Natural killer cell (primary cell): ENCODE results near the gene WNK2. TPM values are rescaled to one million over a fixed set of nuclear protein-coding genes. Genes with fewer than 3 reads are reported as not detected.
A peak's percentile ranks its signal among the peaks of the same experiment; 100 is the strongest.
"Not testable (repeated sequence)": the region's sequence is repeated elsewhere in the genome, so short reads cannot be mapped to it uniquely, and the experiment has no call there.

Source experiments
- ATAC-seq, 3 donors: fragments of 150-1000 bp in 2 of 3; fragments of 200-7000 bp in 1 of 3; cut with Tn5 transposase; 1 replicate in 1 of 3; 2 replicates in 2 of 3; pipeline ENCODE4 v1.10.0; 2021; ENCODE audit warnings: mild to moderate bottlenecking in 2 of 3, moderate library complexity in 2 of 3
- DNase-seq, 2 donors: peaks; one replicate each; pipeline versions ENCODE4 v3.0.0 to v3.0.0-alpha.2; 2013 to 2021; ENCODE audit warnings: mixed read lengths in 1 of 2
- H3K27ac ChIP-seq: one replicate; pipeline ENCODE4 v1.5.1; 2013; ENCODE audit warnings: mild to moderate bottlenecking, low read length
- H3K27me3 ChIP-seq: one replicate; pipeline ENCODE4 v1.6.1; 2013; ENCODE audit warnings: low read length; ENCODE audit not compliant: control insufficient read depth, insufficient read depth
- H3K36me3 ChIP-seq: one replicate; pipeline ENCODE4 v1.6.1; 2013; ENCODE audit warnings: low read length; ENCODE audit not compliant: control insufficient read depth, insufficient read depth
- H3K4me1 ChIP-seq: one replicate; pipeline ENCODE4 v1.6.1; 2013; ENCODE audit warnings: low read length; ENCODE audit not compliant: control insufficient read depth, insufficient read depth
- H3K4me3 ChIP-seq: one replicate; pipeline ENCODE4 v1.5.1; 2013; ENCODE audit warnings: low read length
- H3K9me3 ChIP-seq: one replicate; pipeline ENCODE4 v1.6.1; 2013; ENCODE audit warnings: low read length; ENCODE audit not compliant: control insufficient read depth, insufficient read depth
- H3K27ac Mint-ChIP-seq, 2 donors: one replicate each; pipeline ENCODE4 v1.8.0; 2022; ENCODE audit warnings: mild to moderate bottlenecking in 2 of 2, mixed read lengths in 2 of 2, moderate library complexity in 1 of 2
- H3K27me3 Mint-ChIP-seq, 2 donors: one replicate each; pipeline ENCODE4 v1.8.0; 2022; ENCODE audit warnings: low read depth in 2 of 2, mixed read lengths in 2 of 2
- H3K36me3 Mint-ChIP-seq: one replicate; pipeline ENCODE4 v1.8.0; 2022; ENCODE audit warnings: mixed read lengths
- H3K4me1 Mint-ChIP-seq, 2 donors: one replicate each; pipeline ENCODE4 v1.8.0; 2022; ENCODE audit warnings: mixed read lengths in 2 of 2
- H3K4me3 Mint-ChIP-seq: one replicate; pipeline ENCODE4 v1.8.0; 2022; ENCODE audit warnings: mild to moderate bottlenecking, moderate library complexity, mixed read lengths
- H3K9me3 Mint-ChIP-seq, 2 donors: one replicate each; pipeline ENCODE4 v1.8.0; 2022; ENCODE audit warnings: mixed read lengths in 2 of 2
- WGBS: methylation state at CpG from one replicate; pipeline ENCODE4 v1.1.7; 2013; ENCODE audit warnings: missing lambda C conversion rate; ENCODE audit not compliant: insufficient coverage; 5-methylcytosine and 5-hydroxymethylcytosine counted together
- intact Hi-C: fragments of 100-400 bp; cut with micrococcal nuclease; formaldehyde crosslinking; loops from one replicate; pipeline ENCODE4 v1.14.2; 2022
- total RNA-seq, 4 donors: library from RNA; stranded (reverse); fragments of 120-200 nt in 1 of 4; gene quantifications; one replicate each; pipeline versions ENCODE4 v1.2.3 to v1.2.4, GENCODE V29; 2013 to 2022
- TF ChIP-seq, protein P1 (sequence below): fragments of 200-600 bp; IDR thresholded peaks from one replicate; pipeline ENCODE4 v1.8.0; 2022; ENCODE audit warnings: antibody characterized with exemption

Gene WNK2
- total RNA-seq, 3 donors from 2014 or later (not counting 1 experiment from before 2014, with no cell fraction given): 0.25 TPM; not detected in 2

DNA sequence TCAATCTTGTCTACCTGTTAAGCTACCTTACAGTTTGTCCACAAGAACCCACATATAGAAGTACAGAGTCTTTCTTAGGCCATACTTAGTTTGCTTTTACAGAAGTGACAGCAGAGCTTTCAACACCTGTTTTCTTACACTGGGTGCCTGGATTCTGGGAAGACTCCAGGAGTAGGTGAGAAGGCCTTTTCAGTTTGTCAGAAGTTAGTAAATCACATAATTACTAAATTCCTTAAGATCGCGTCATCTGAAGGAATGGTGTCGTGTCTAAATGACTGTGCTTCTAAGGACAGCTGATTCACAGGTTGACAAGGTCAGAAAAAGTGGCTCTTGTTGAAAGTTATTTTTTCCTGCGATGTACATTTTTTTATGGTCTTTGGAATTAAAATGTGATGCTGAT is 170.5 kb downstream of the WNK2 start:
- Histone ChIP-seq H3K9me3 (no peaks in the 10 kb centered on the region), H3K4me1 (no peaks in the 10 kb centered on the region), H3K27me3 (no peaks in the 10 kb centered on the region), H3K36me3 (no peaks in the 10 kb centered on the region), H3K27ac (no peak overlapping the region), H3K4me3 (no peak overlapping the region)
- H3K9me3 Mint-ChIP-seq: no peaks in the 10 kb centered on the region
- H3K27me3 Mint-ChIP-seq: peaks cover 20 to 21% of the 10 kb centered on the region in 2 donors
- ATAC-seq: no peak
- H3K4me1 Mint-ChIP-seq: peaks cover 0 to 9% of the 10 kb centered on the region in 2 donors
- no peak for DNase-seq
- WGBS: 95% methylated on average over 4 of the region's 4 CpGs
- TF ChIP-seq, protein P1, sequence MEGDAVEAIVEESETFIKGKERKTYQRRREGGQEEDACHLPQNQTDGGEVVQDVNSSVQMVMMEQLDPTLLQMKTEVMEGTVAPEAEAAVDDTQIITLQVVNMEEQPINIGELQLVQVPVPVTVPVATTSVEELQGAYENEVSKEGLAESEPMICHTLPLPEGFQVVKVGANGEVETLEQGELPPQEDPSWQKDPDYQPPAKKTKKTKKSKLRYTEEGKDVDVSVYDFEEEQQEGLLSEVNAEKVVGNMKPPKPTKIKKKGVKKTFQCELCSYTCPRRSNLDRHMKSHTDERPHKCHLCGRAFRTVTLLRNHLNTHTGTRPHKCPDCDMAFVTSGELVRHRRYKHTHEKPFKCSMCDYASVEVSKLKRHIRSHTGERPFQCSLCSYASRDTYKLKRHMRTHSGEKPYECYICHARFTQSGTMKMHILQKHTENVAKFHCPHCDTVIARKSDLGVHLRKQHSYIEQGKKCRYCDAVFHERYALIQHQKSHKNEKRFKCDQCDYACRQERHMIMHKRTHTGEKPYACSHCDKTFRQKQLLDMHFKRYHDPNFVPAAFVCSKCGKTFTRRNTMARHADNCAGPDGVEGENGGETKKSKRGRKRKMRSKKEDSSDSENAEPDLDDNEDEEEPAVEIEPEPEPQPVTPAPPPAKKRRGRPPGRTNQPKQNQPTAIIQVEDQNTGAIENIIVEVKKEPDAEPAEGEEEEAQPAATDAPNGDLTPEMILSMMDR: no peak
- intact Hi-C loops: no loop called here
- H3K4me3 Mint-ChIP-seq: no peak overlapping the region
- H3K36me3 Mint-ChIP-seq: no peaks in the 10 kb centered on the region
- no peak overlapping the region for H3K27ac Mint-ChIP-seq

DNA sequence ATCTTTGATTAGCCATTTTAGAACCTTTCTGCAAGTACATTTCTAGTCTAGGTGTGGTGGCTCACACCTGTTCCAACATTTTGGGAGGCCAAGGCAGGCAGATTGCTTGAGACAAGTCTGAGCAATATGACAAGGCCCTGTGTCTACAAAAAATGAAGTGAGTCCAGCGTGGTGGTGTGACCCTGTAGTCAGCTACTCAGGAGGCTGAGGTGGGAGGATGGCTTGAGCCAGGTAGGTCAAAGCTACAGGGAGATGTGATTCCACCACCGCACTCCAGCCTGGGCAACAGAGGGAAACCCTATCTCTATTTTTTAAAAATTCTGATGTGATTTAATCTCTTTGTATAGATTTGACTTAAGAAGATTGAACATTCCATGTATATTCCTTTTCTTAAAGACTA is 171.9 kb downstream of the WNK2 start:
- H3K4me1 ChIP-seq: no peaks in the 10 kb centered on the region
- intact Hi-C loops: no loop called here
- H3K9me3 Mint-ChIP-seq: no peaks in the 10 kb centered on the region
- DNase-seq (no peak), ATAC-seq (no peak)
- H3K4me1 Mint-ChIP-seq: peaks cover 0 to 9% of the 10 kb centered on the region in 2 donors
- 100% methylated on average over 1 of the region's 2 CpGs for WGBS
- no peak overlapping the region for H3K27ac Mint-ChIP-seq
- H3K27me3 ChIP-seq: no peaks in the 10 kb centered on the region
- no peaks in the 10 kb centered on the region for H3K36me3 ChIP-seq
- H3K36me3 Mint-ChIP-seq: no peaks in the 10 kb centered on the region
- H3K4me3 ChIP-seq: no peak overlapping the region
- no peak overlapping the region for H3K27ac ChIP-seq
- H3K4me3 Mint-ChIP-seq: no peak overlapping the region
- H3K9me3 ChIP-seq: no peaks in the 10 kb centered on the region
- peaks cover 11 to 21% of the 10 kb centered on the region in 2 donors for H3K27me3 Mint-ChIP-seq
- TF ChIP-seq, protein P1: no peak

DNA sequence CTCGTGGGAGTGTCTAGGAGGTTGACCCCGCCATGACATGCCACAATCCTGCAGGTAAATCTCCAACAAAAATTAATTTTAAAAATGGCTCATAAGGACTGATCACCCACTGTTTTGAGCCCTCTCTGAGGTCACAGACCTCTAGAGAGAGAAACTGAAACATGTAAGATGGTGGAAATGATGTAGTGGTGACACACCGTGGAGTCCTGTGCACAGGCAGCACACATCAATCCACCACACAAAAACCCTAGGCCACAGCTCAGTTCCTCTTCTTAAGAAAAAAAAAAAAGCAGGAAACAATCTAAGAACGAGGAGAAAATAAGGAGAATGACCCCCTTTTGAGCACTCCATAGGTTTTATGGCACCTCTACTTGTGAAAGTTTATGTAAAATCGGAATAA is 173.7 kb downstream of the WNK2 start:
- intact Hi-C loops: no loop called here
- no peaks in the 10 kb centered on the region for H3K36me3 ChIP-seq

DNA sequence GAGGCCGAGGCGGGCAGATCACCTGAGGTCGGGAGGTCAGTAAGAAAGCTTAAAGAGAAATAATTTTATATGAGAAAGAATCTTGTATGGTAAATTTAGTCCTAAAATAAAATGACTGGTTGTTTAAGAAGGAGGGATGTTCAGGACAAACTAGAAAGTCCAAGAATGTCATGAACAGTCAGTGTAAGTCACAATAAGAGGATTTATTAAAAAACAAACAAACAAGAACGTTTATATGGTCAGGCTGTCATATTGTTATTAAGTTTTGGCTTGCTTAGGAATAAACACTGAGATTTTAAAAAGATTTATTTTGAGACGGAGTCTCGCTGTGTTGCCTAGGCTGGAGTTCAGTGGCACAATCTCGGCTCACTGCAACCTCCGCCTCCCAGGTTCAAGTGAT is 176.0 kb downstream of the WNK2 start:
- H3K4me1 ChIP-seq, H3K27me3 ChIP-seq, H3K9me3 ChIP-seq, H3K27ac Mint-ChIP-seq, H3K36me3 ChIP-seq, H3K27ac ChIP-seq, intact Hi-C loops, ATAC-seq, H3K4me1 Mint-ChIP-seq, DNase-seq, H3K4me3 ChIP-seq, H3K4me3 Mint-ChIP-seq, H3K9me3 Mint-ChIP-seq, H3K36me3 Mint-ChIP-seq: not testable (repeated sequence)
- peaks cover 6 to 33% of the 10 kb centered on the region in 2 donors for H3K27me3 Mint-ChIP-seq
- WGBS: 80% methylated on average over 8 of the region's 8 CpGs

More for the DNA sequence above, 173.7 kb downstream of the WNK2 start:
- H3K9me3 Mint-ChIP-seq: no peaks in the 10 kb centered on the region
- TF ChIP-seq, protein P1: no peak
- no peaks in the 10 kb centered on the region for H3K36me3 Mint-ChIP-seq
- no peaks in the 10 kb centered on the region for H3K4me1 ChIP-seq
- H3K27ac ChIP-seq: no peak overlapping the region
- peaks cover 5 to 21% of the 10 kb centered on the region in 2 donors for H3K27me3 Mint-ChIP-seq
- DNase-seq (peak in 1 of 2 donors; percentile 19), ATAC-seq (peak in 1 of 3 donors; percentile 49)
- no peak overlapping the region for H3K4me3 ChIP-seq
- H3K27me3 ChIP-seq: no peaks in the 10 kb centered on the region
- H3K4me1 Mint-ChIP-seq: peaks cover 0 to 5% of the 10 kb centered on the region in 2 donors
- WGBS: 53% methylated on average over 4 of the region's 5 CpGs
- H3K9me3 ChIP-seq: peaks cover 4% of the 10 kb centered on the region
- H3K4me3 Mint-ChIP-seq: no peak overlapping the region
- H3K27ac Mint-ChIP-seq: no peak overlapping the region
